SK-N-DZ (cell line): ENCODE measurements around the gene GLRA1.
"Not testable (repeated sequence)": the region's sequence is repeated elsewhere in the genome, so short reads cannot be mapped to it uniquely, and the experiment has no call there.

Experiments used
- DNase-seq: peaks from one replicate; pipeline ENCODE4 v3.0.0-alpha.2; 2015; ENCODE audit warnings: low spot score

Gene GLRA1

DNA sequence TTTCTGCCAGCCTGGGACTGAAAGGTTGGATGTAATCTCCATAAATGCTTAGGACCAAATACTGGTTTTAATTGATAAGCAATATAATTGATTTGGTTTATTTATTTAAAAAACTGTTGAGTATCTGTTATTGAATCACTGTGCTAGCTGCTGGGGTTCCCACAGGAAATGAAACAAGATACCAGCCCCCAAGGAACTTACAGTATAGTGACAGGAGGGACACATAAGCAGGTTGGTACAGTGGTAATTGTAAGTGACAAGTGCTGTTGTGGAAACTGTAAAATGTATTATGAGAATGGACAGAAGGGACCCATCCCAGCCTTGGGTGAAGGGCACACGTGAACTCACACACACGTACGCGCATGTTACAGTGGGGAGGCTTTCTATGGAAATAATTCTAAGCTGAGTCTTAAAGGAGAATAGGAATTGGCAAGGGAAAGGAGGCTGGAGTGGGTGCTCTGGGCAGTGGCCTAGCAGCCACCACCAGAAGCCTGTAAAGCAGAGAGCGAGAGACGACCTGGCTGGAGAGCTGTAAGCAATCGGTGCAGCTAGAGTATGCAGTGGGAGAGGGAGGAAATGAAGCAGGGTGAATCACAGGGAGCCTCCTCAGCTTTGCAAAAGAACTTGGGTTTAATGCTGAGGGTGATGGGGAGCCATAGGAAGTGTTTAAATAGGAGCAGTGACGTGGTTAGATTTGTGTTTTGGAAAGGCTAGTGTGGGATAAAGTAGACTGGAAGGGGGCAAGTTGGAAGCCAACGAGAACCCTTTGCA, 39.3 kb downstream of the GLRA1 start:
- DNase-seq, result no peak

DNA sequence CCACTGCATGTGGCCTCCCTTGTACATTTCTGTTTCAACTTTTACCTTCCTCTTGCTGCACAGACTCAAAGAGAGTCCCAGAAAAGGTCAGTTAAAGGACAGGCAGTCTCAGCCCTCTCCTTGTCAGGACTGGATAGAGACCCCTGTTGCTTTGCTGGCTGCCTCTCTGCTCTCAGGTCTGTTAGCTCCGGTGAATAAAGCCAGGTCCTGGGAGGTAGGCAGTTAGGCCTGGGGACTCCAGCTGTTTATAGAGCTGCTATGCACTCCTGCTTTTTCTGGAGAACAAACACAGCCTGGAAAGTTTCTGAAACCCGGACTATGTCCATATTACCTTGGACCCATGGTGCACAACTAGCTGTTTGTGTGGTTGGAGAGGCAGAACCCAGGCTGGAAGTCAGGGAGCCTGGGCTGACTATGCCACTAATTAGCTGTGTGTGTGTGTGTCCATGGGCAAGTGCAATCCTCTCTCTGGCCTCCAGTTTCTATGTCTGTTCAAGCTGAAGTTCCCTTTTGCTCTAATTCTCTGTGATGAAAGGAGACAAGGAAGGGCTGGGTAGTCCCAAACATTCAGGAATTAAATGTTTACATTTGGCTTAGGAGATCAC, 42.9 kb downstream of the GLRA1 start:
- DNase-seq, result no peak

DNA sequence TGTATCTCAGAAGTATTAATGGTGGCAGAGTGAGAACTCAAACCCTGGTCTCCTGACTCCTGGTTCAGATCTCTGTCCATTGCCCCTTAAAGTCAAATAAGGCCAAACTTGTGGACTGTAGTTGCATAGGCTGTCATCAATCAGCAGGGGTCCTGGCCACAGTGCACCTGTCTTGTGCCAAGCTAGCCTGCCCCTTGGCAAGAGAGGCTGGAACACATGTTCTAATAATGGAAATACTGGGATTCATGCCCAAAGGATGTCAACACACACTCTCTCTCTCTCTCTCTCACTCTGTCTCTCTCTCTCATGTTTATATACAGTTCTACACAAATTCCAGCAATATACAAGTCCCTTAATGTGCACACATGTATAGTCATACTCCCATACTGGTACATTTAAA, 44.3 kb downstream of the GLRA1 start:
- DNase-seq, result no peak

DNA sequence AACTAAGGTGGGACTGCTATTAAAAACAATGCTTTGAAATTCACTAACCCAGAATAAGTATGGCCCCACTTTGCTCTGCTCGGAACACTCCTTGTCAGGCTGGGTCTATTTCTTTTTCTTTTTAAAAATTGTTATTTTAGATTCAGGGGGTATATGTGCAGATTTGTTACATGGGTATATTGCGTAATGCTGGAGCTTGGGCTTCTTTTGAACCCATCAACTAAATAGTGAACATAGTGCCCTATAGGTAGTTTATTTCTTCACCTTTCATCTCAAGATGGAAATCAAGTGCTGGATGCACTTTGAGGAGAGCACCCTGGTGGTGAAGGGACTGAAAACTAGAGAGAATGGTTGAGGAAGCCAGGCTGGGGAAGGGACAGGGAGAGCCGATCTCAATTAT, 51.0 kb downstream of the GLRA1 start:
- DNase-seq, result no peak

DNA sequence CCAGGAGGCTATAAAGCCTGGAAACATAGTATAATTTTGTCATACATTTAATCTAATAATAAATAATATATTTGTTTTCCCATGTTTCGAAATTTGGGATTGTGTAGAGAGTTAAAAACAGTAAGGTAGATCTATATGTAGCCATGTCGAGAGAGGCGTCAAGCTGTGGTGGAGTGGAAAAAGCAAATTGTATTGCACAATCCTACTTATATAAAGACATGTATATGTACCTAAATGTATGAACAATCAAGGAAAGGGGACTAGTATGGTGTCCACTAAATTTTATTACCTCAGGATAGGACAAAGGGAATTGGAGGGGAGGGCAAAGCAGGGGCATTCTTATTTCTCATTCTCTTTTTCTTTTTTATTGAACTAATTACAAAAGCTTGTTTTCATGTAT, 52.0 kb downstream of the GLRA1 start:
- DNase-seq, result no peak

DNA sequence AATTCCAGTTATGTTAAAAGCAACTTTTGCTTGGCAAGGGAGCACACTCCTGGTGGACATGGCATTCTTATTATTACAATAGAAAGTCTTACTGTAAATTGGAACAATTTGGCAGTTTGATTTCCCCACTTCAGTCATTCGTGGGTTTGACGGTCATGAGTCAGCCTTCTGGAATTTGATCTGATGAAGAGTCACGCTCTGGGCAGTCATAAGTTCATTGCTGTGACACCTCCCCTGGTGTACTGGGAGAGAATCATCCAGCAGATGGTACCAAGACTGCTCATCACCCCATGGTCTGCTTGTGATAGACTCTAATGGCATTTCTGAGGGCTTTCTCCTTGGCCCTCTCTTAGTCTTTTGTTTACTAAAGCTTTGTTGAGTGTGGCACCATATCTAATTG, 53.8 kb downstream of the GLRA1 start:
- no peak for DNase-seq

DNA sequence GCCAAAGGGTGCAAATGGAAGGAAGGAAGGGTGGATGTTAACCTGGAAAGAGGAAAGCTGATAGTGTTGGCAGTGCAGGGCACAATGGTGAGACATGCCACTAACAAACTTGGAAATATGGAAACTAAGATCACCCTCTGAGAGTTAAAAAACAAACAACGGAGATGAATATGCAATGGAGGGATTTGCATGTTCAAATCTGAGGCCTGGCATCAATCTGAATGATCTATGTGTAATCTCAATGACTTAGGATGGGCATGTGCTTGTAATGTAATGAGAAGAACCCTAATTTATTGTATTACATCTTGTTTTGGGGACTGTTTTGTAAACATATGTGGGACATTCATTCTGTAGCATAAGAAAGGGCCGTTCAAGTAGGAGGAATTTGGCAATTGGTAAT, 54.4 kb downstream of the GLRA1 start:
- DNase-seq, result no peak

DNA sequence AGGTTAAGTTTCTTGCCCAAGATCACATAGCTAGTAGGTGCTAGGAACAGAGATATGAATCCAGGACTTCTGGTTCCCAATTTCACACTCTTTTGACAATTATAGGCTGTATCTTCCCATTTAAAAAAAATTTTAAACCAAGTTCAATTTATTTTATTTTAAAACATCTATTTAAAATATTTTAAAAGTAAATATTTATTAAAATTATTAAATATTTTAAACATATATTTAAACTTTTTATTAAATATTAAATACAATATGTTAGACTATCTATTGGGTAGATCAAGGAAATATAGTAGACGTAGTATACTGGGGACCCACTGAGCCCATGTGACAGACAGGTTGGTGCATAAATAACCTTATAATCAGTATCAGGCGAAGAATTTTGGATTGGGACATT, 54.8 kb downstream of the GLRA1 start:
- no peak for DNase-seq

DNA sequence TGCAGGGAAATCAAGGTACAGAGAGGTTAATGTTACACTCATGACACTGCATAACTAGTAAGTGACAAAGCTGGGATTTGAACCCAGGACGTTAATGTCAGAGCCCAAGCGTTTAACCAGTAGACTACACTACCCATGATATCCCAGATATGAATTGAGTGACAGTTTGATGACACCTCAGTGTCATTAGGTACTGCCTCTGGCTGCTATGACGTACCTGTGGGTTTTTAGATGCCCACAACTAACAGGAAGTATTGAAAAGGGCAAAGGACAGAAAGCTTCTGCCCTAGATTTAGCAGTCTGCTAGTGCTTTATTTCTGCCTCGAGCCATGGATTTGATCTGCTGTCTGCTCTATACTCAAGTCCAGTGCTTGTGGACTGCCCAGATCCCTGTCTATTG, 56.2 kb downstream of the GLRA1 start:
- DNase-seq, result no peak

DNA sequence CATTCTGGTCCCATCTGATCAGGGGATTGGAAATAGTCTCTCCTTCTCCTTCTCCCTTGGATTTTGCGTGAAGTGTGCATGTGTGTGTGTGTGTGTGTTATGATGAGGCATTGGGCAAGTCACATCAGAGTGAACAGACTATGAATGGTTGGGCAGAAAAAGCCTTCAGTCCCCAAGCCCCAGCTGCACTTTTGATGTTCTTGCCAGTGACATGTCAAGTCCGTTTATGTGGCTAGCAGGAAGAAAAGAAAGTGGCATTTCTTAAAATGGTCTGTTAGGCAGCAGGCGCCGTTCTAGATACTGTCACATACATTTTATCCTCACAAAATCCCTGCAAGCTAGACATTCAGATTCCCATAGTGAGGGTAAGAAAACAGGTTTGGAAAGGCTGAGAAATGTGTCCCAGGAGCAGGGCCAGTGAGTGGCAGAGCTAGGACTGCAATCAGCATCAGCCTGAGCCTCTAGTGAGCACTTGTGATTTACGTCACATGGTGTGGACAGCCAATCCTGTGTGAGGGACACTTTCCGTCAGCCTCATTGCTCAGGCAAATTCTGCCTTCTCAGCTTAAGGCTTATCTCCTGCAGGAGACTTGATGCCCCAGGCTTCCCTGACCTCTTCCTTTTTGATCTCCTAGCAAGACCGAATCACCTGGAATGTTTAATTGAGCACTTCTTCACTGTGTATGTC, 60.4 kb downstream of the GLRA1 start:
- DNase-seq, result no peak

DNA sequence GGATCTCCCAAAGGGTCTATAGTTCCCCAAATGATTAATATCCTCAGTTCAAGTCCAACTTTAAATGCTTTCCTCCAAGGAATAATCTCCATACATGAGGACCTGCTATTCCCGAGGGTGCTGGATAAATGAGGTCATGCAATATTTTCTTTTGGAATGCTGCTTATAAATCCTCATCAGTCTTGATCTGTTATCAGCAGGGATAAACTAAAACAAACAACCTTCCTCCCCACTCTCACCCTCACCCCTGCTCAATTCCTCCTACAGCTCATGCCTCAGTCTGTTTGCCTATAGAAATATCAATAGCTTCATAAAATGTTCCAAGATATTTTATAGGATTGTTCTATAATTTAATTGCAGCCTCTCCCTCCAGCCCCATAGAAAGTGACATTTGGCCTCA, 61.1 kb downstream of the GLRA1 start:
- DNase-seq, result no peak

DNA sequence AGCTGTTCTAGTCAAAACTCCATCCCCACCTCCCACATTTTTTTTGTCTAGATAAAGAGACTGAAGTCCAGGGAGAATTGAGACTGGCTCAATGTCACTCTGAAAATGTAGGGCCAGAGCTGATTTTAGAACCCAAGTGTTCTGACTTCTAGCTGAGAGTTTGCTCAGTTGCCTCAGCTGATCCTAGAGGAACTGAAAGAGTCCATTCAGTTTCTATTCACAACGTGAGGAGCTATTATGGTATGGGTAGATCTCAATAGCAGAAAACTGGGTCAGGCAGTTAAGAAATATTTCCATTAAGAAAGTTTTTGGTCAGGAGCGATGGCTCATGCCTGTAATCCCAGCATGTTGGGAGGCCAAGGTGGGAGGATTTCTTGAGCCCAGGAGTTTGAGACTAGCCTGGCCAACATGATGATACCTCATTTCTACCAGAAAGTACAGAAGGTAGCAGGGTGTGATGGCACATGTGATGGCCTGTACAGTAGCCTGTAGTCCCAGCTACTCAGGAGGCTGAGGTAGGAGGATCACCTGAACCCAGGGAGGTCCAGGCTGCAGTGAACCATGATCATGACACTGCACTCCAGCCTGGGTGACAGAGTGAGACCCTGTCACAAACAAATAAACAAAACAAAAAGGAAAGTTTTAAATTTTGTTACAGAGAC, 61.7 kb downstream of the GLRA1 start:
- DNase-seq, result no peak

DNA sequence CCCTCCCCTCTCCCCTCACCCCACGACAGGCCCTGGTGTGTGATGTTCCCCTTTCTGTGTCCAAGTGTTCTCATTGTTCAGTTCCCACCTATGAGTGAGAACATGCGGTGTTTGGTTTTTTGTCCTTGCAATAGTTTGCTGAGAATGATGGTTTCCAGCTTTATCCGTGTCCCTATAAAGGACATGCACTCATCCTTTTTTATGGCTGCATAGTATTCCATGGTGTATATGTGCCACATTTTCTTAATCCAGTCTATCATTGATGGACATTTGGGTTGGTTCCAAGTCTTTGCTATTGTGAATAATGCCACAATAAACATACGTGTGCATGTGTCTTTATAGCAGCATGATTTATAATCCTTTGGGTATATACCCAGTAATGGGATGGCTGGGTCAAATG, 63.8 kb downstream of the GLRA1 start:
- DNase-seq, result not testable (repeated sequence)

DNA sequence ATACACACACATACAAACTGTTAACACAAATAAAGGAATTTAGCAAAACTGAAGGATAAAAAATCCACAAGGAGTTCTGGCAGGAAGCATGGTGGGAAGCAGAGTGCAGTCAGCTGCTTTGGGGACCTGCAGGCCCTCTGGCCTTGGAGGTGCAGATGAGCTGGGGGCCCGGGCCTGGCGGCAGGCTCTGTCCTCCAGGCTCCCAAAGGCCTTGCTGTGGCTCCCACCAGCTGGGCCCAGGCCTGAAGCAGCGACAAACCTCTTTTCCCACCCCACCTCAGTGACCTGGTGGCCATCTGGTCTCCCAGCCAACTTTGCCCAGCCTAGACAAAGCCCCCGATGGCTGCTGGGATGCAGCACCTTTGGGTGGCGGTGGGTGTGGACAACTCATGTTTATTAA, 67.8 kb downstream of the GLRA1 start:
- DNase-seq, result no peak

DNA sequence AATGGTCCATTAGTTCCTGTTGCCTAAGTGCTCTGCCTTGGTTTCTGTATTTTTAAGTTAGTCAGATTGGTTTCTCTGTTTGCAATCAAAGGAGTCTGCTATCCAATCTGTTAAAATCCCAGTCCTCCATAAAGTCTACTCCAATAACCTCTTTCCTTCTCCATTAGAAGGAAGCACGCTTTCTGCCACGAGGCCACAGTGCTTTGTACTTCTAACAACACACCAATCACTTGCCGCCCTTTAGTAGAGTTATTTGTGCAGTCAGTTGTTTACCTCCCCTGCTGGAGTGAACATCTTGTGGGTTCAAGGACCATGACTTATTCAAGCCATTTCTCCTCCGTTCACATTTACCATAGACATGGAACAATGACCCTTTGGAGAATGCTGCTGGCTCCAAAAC, 69.0 kb downstream of the GLRA1 start:
- no peak for DNase-seq

DNA sequence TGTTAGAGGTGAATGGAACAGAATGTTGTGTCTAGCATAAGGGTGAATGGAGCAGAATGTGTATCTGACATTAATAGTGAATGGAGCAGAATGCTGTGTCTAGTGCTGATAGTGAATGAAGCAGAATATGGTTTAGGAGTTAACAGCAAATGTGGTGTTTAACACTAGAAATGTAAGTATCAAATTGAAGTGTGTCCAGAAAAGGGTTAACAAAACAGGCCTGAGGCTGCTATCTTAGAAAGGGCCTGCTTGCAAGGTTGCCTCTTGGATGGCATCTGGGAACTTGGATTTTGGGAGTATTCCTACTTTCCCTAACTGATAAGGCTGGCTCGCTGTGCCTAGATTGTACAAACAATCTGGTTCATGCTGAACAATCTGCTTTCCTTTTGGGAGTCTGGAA, 76.8 kb downstream of the GLRA1 start:
- no peak for DNase-seq

DNA sequence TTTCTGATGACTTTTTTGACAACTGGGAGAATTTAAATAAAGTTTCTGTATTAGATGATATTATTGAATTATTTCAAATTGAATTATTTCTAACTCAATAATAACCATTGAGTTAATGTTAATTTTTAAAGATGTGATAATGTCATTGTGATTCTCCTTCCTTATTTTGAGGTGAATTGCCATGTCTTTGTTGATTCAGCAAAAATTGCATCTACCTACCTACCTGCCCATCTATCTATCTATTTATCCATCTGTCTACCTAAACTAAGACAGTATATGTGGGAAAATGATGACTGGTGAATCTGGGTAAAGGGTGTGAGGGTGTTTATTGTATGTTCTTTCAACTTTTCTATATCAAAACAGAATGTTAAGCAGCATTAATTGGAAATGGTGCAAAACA, 77.9 kb downstream of the GLRA1 start:
- DNase-seq, result no peak

DNA sequence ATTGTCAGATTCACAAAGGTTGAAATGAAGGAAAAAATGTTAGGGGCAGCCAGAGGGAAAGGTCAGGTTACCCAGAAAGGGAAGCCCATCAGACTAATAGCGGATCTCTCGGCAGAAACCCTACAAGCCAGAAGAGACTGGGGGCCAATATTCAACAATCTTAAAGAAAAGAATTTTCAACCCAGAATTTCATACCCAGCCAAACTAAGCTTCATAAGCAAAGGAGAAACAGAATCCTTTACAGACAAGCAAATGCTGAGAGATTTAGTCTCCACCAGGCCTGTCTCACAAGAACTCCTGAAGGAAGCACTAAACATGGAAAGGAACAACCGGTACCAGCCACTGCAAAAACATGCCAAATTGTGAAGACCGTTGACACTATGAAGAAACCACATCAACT, 91.8 kb downstream of the GLRA1 start:
- DNase-seq, result not testable (repeated sequence)

DNA sequence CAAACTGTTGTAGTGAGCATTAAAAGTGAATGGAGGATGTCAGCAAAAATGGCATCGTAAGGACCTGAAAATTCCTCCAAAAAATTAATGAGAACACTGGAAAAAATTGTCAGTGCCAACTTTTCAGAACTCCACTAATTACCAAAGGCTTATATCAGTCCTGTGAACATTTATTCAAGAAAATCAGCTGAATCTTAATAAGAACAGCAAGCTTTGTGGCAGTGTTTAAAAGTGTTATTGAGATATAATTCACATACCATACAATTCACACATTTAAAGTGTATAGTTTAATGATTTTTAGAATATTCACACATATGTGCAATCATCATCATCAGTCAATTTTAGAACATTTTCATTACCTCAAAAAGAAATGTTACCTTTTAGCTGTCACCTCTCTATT, 95.3 kb downstream of the GLRA1 start:
- DNase-seq, result no peak

DNA sequence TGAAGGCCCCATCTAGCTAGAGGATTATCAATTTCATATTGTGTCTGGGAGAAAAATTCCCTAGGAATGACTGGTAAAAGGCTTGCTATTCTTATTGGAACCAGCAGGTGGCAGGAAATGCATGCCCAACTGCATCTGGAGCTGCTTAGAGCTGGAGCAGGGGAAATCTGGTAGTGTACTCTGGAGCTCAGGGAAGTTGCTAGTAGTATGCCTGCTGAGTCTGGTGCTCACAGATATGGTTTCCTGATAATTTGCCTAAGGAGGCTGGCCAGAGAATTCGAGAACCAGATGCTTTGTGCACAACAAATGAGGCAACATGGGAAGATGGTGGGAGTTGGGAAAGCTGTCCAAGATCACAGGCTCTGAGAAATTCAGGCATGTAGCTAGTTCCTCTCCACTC, 99.2 kb downstream of the GLRA1 start:
- DNase-seq, result peak; percentile 74

DNA sequence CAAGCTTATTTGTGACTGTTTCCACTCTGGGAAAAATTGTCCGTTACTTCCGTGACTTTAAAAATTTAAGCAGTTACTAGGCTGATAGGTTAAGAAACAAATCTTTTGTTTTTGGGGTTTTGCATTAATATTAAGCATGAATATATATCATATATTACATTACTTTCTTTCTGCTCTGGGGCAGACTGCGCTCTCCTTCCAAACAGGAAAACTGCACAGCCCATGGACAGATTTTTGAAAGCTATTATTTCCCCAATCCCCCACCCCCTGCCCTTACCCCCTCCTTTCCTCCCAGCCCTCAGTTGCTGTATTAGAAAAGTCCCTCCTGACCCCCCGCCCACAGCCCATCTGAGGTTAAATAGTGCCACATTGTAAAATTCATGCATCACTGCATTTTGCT, 102.5 kb downstream of the GLRA1 start:
- no peak for DNase-seq

DNA sequence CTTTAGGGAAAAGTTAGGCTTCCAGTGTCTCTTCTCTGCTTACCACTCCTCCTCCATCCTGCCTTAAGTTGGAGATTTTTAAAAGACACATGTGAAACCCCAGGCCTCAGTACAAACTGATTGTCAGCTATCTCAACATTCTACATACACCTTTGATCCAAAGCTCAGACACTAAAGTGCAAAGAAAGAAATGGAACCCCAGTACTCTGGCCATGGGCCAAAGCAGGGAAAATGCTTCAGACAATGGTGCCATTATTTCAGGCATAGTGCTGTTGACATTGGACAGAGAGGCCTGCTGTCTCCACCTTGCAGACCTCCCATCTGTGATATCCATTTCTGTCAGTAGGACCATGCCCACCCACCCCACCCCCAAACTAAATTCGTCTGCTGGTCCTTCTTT, 103.7 kb downstream of the GLRA1 start:
- DNase-seq, result no peak

DNA sequence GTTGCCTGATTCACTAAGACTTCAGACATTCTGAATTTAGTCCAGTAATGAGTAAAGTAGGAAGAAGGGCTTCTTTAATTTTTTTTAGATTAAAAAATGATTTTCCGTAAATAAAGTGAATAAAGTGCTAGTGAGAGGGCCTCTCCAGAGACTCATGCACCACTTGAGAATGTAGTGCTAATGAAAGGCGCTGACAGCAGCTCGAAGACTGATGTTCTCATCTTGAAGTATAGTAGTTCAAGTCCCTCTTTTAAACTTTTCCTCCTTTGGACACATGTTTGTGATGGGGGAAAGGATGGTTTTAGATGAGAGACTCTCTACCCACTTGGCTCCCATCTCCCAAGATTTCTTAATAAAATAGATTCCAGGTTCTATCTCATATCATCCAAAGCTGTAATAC, 104.4 kb downstream of the GLRA1 start:
- no peak for DNase-seq
